GM12878 (cell line): ENCODE data around the gene CCN6. TPM values are rescaled to one million over a fixed set of nuclear protein-coding genes. Genes with fewer than 3 reads are reported as not detected.

ENCODE experiments used
- ATAC-seq: fragments of 200-7000 bp; cut with Tn5 transposase; 3 replicates; pipeline ENCODE4 v1.9.1; 2020; ENCODE audit warnings: mild to moderate bottlenecking, moderate library complexity
- BruUV-seq: library from RNA; stranded (reverse); fragments of 400-500 nt; replicated peaks from 2 replicates; lab custom pipeline; 2021; lab: Mats Ljungman, UMichigan
- CTCF ChIA-PET: fragments of 300-600 bp; sonication (Branson Sonifier 250); formaldehyde crosslinking; extraction: SDS; loops from one replicate; lab custom pipeline; 2021; ENCODE audit warnings: inconsistent platforms; lab: Yijun Ruan, JAX
- POLR2A ChIA-PET: fragments of 350-600 bp; formaldehyde crosslinking; extraction: SDS; loops from one replicate; lab custom pipeline; 2021; ENCODE audit warnings: inconsistent platforms; lab: Charles Lee
- RAD21 ChIA-PET: fragments of 300-600 bp; sonication (Branson Sonifier 250); formaldehyde crosslinking; loops from one replicate; lab custom pipeline; 2023; ENCODE audit warnings: antibody characterized with exemption; ENCODE audit not compliant: unreplicated experiment; lab: Charles Lee
- SMC1A ChIA-PET: fragments of 300-600 bp; sonication (Branson Sonifier 250); formaldehyde crosslinking; loops from one replicate; lab custom pipeline; 2023; ENCODE audit not compliant: unreplicated experiment, uncharacterized antibody; lab: Charles Lee
- DNase-seq: peaks from one replicate; pipeline ENCODE4 v3.0.0-alpha.2; 2011; ENCODE audit warnings: low read depth, low spot score
- FAIRE-seq: peaks from 3 replicates; lab custom pipeline; 2011; peaks lifted over from hg19 to GRCh38; lab: Jason Lieb, UNC
- H2AFZ ChIP-seq: 2 replicates; pipeline ENCODE4 v1.6.0; 2011; ENCODE audit warnings: low read depth, low read length, control low read depth; ENCODE audit not compliant: control insufficient read depth
- H3K27ac ChIP-seq: 2 replicates; pipeline ENCODE4 v1.5.1; 2011; ENCODE audit warnings: control low read depth; ENCODE audit not compliant: control insufficient read depth, insufficient read depth
- H3K27me3 ChIP-seq, 2 experiments: replicated peaks in 1 of 2; 2 replicates each; pipeline versions ENCODE4 v1.6.0 to v1.6.1; 2011; ENCODE audit warnings: low read length in 1 of 2; ENCODE audit not compliant: control insufficient read depth in 2 of 2, insufficient read depth in 2 of 2
- H3K36me3 ChIP-seq, 2 experiments: 2 replicates each; pipeline ENCODE4 v1.5.1; 2011; ENCODE audit warnings: low read length in 1 of 2; ENCODE audit not compliant: control insufficient read depth in 2 of 2, insufficient read depth in 2 of 2
- H3K4me1 ChIP-seq: 2 replicates; pipeline ENCODE4 v1.6.1; 2011; ENCODE audit warnings: mild to moderate bottlenecking, low read length, moderate library complexity, mixed read lengths; ENCODE audit not compliant: control insufficient read depth, insufficient read depth
- H3K4me2 ChIP-seq: 2 replicates; pipeline ENCODE4 v1.6.0; 2011; ENCODE audit warnings: control low read depth; ENCODE audit not compliant: control insufficient read depth, insufficient read depth
- H3K4me3 ChIP-seq: fragments of 200-600 bp; sonication (generic); 2 replicates; pipeline ENCODE4 v1.5.1; 2016
- H3K79me2 ChIP-seq: 2 replicates; pipeline ENCODE4 v1.6.0; 2011; ENCODE audit warnings: low read length; ENCODE audit not compliant: control insufficient read depth, insufficient read depth
- H3K9ac ChIP-seq: 2 replicates; pipeline ENCODE4 v1.8.0; 2011; ENCODE audit warnings: low read length, control low read depth, mixed read lengths; ENCODE audit not compliant: control insufficient read depth, insufficient read depth
- H3K9me3 ChIP-seq: replicated peaks from 3 replicates; pipeline ENCODE4 v1.5.1; 2011; ENCODE audit warnings: mild to moderate bottlenecking, low read length; ENCODE audit not compliant: control insufficient read depth, insufficient read depth
- H4K20me1 ChIP-seq: 2 replicates; pipeline ENCODE4 v1.6.0; 2011; ENCODE audit not compliant: control insufficient read depth, insufficient read depth
- ATF7 ChIP-seq: fragments of 450-650 bp; IDR thresholded peaks from 2 replicates; pipeline ENCODE4 v1.6.1; 2016; ENCODE audit warnings: low read depth, mild to moderate bottlenecking
- FOXK2 ChIP-seq: fragments of 450-650 bp; IDR thresholded peaks from 2 replicates; pipeline ENCODE4 v1.6.1; 2017; ENCODE audit warnings: mild to moderate bottlenecking, moderate library complexity
- HDAC2 ChIP-seq: fragments of 200-600 bp; sonication (generic); IDR thresholded peaks from 2 replicates; pipeline ENCODE4 v1.6.1; 2017
- KAT2A ChIP-seq: conservative IDR thresholded peaks from 2 replicates; pipeline ENCODE4 v1.6.1; 2011; ENCODE audit warnings: low read depth, low read length; ENCODE audit not compliant: control insufficient read depth
- MEF2B ChIP-seq: fragments of 450-650 bp; IDR thresholded peaks from 2 replicates; pipeline ENCODE4 v1.6.1; 2018; ENCODE audit warnings: mild to moderate bottlenecking, moderate library complexity; ENCODE audit not compliant: partially characterized antibody, poor library complexity, severe bottlenecking
- MXI1 ChIP-seq: fragments of 150-350 bp; IDR thresholded peaks from 2 replicates; pipeline ENCODE4 v1.6.1; 2011; ENCODE audit warnings: low read depth, mild to moderate bottlenecking, inconsistent platforms, low read length, improper control_type of control experiment
- PAX8 ChIP-seq: fragments of 450-650 bp; IDR thresholded peaks from 2 replicates; pipeline ENCODE4 v1.6.1; 2017; ENCODE audit warnings: mild to moderate bottlenecking, moderate library complexity
- POLR2A ChIP-seq: IDR thresholded peaks from 2 replicates; pipeline ENCODE4 v1.6.1; 2011; ENCODE audit warnings: low read depth, mild to moderate bottlenecking, low read length
- POLR2AphosphoS5 ChIP-seq: IDR thresholded peaks from 2 replicates; pipeline ENCODE4 v1.6.1; 2011; ENCODE audit warnings: mild to moderate bottlenecking, low read length, inconsistent platforms
- ZZZ3 ChIP-seq: IDR thresholded peaks from 2 replicates; pipeline ENCODE4 v1.6.1; 2011; ENCODE audit warnings: low read depth; ENCODE audit not compliant: control insufficient read depth, insufficient read length
- WGBS: methylation state at CpG from one replicate; pipeline ENCODE4 v1.1.6; 2016; ENCODE audit warnings: low lambda C conversion rate; ENCODE audit not compliant: insufficient replicate concordance, insufficient coverage; ENCODE audit errors: missing lambda C conversion rate; 5-methylcytosine and 5-hydroxymethylcytosine counted together
- in situ Hi-C: fragments of 300-500 bp; cut with MboI; formaldehyde crosslinking; loops from 9 replicates; pipeline ENCODE4 v1.14.3; 2018; ENCODE audit warnings: mixed read lengths
- intact Hi-C: fragments of 100-400 bp; cut with micrococcal nuclease; formaldehyde crosslinking; loops from one replicate; pipeline ENCODE4 v1.14.2; 2022; ENCODE audit not compliant: unreplicated experiment
- polyA plus RNA-seq, 11 experiments: library from polyadenylated mRNA; depleted of rRNA in 4 of 11; unstranded in 6 of 11; stranded (reverse) in 5 of 11; fragments of >200 nt; fragmentation: Nextera tagmentation in 4 of 11; fragmentation: Illumina TruSeq in 1 of 11; extraction: Ambion mirVana in 4 of 11; extraction: Trizol in 1 of 11; gene quantifications; 1 replicate in 1 of 11; 2 replicates in 10 of 11; pipeline versions ENCODE4 v1.2.1 to v1.2.3, GENCODE V29; 2011 to 2016; ENCODE audit warnings: inconsistent platforms in 2 of 11, missing spikeins in 2 of 11, low read depth in 1 of 11
- total RNA-seq, 4 experiments: library from RNA; depleted of rRNA in 3 of 4; stranded (reverse); fragments of >200 nt in 3 of 4; fragmentation: Illumina TruSeq in 1 of 4; extraction: Trizol in 1 of 4; gene quantifications; 2 replicates each; pipeline versions ENCODE4 v1.2.1 to v1.2.3, GENCODE V29; 2013 to 2021
- TF ChIP-seq, protein P1 (sequence below): IDR thresholded peaks from 2 replicates; pipeline ENCODE4 v1.6.1; 2011; ENCODE audit warnings: low read depth, low read length, improper control_type of control experiment, borderline replicate concordance
- TF ChIP-seq, protein P2 (sequence below): fragments of 450-650 bp; IDR thresholded peaks from 2 replicates; pipeline ENCODE4 v1.6.1; 2017; ENCODE audit warnings: antibody characterized with exemption, mild to moderate bottlenecking, moderate library complexity
- TF ChIP-seq, protein P3 (sequence below): IDR thresholded peaks from 2 replicates; pipeline ENCODE4 v1.6.1; 2011; ENCODE audit warnings: borderline replicate concordance, low read depth, mild to moderate bottlenecking, moderate library complexity, mixed read lengths, low read length; ENCODE audit not compliant: insufficient read depth; ENCODE audit errors: extremely low read length
- TF ChIP-seq, protein P4 (sequence below): fragments of 450-650 bp; IDR thresholded peaks from 2 replicates; pipeline ENCODE4 v1.6.1; 2016; ENCODE audit warnings: mild to moderate bottlenecking, moderate library complexity, borderline replicate concordance
- TF ChIP-seq, protein P5 (sequence below): IDR thresholded peaks from 2 replicates; pipeline ENCODE4 v1.6.1; 2011; ENCODE audit warnings: mild to moderate bottlenecking, low read depth, low read length, moderate library complexity; ENCODE audit not compliant: insufficient replicate concordance

CCN6 gene
- total and polyA plus RNA-seq, 10 of the 15 experiments (the other 5 are each of a cell fraction or from before 2014, with no cell fraction given): 0.05 to 0.24 (median 0.19) TPM; not detected in 5

DNA sequence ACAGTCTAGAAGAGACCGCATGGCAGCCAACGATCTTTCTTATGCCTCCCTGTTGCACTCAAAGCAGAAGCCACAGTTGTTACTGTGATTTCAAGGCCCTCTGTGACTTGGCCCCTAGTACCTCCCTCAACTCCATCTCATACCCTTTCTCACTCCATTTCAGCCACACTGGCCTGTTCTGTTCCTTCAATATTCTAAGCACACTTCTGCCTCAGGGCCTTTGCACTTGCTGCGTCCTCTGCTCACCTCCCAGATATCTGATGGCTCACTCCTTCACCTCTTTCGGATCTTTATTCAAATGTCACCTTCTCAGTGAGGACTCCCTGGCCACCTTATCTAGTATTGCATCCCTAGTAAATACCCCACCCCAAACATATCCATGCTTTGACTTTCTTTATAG, 29.4 kb upstream of the CCN6 start:
- H2AFZ ChIP-seq: no peak overlapping the region
- ATAC-seq (no peak), FAIRE-seq (no peak), DNase-seq (no peak)
- CTCF ChIA-PET: interaction anchor here (0.7 kb wide), 1 partner anchor 17 kb away, joined by 3 read pairs; no protein-coding TSS in a partner anchor
- BruUV-seq: no TSS peak
- H3K79me2 ChIP-seq: no peaks in the 10 kb centered on the region
- 80% methylated on average over 4 of the region's 4 CpGs for WGBS
- H3K9ac ChIP-seq: no peak overlapping the region
- no peak overlapping the region for H3K27ac ChIP-seq
- H3K4me2 ChIP-seq: no peak overlapping the region
- peaks cover 8% of the 10 kb centered on the region; the same call in 1 of the 2 replicates for H3K4me1 ChIP-seq
- POLR2A ChIA-PET: no interaction called here
- no peaks in the 10 kb centered on the region for H3K27me3 ChIP-seq
- SMC1A ChIA-PET: no interaction called here
- H3K36me3 ChIP-seq: no peaks in the 10 kb centered on the region
- in situ Hi-C loops (no loop called here), intact Hi-C loops (no loop called here)
- no peaks in the 10 kb centered on the region for H4K20me1 ChIP-seq
- RAD21 ChIA-PET: no interaction called here
- H3K4me3 ChIP-seq: no peak overlapping the region
- H3K9me3 ChIP-seq: no peaks in the 10 kb centered on the region; the same call in 2 of the 3 replicates
- TF ChIP-seq, protein P1, sequence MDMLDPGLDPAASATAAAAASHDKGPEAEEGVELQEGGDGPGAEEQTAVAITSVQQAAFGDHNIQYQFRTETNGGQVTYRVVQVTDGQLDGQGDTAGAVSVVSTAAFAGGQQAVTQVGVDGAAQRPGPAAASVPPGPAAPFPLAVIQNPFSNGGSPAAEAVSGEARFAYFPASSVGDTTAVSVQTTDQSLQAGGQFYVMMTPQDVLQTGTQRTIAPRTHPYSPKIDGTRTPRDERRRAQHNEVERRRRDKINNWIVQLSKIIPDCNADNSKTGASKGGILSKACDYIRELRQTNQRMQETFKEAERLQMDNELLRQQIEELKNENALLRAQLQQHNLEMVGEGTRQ: no peak
- TF ChIP-seq, protein P2, sequence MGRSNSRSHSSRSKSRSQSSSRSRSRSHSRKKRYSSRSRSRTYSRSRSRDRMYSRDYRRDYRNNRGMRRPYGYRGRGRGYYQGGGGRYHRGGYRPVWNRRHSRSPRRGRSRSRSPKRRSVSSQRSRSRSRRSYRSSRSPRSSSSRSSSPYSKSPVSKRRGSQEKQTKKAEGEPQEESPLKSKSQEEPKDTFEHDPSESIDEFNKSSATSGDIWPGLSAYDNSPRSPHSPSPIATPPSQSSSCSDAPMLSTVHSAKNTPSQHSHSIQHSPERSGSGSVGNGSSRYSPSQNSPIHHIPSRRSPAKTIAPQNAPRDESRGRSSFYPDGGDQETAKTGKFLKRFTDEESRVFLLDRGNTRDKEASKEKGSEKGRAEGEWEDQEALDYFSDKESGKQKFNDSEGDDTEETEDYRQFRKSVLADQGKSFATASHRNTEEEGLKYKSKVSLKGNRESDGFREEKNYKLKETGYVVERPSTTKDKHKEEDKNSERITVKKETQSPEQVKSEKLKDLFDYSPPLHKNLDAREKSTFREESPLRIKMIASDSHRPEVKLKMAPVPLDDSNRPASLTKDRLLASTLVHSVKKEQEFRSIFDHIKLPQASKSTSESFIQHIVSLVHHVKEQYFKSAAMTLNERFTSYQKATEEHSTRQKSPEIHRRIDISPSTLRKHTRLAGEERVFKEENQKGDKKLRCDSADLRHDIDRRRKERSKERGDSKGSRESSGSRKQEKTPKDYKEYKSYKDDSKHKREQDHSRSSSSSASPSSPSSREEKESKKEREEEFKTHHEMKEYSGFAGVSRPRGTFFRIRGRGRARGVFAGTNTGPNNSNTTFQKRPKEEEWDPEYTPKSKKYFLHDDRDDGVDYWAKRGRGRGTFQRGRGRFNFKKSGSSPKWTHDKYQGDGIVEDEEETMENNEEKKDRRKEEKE: no peak
- TF ChIP-seq MXI1: no peak
- TF ChIP-seq POLR2AphosphoS5: no peak
- TF ChIP-seq HDAC2: no peak
- TF ChIP-seq PAX8: no peak
- TF ChIP-seq FOXK2: no peak
- TF ChIP-seq, protein P3, sequence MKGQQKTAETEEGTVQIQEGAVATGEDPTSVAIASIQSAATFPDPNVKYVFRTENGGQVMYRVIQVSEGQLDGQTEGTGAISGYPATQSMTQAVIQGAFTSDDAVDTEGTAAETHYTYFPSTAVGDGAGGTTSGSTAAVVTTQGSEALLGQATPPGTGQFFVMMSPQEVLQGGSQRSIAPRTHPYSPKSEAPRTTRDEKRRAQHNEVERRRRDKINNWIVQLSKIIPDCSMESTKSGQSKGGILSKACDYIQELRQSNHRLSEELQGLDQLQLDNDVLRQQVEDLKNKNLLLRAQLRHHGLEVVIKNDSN: no peak
- TF ChIP-seq ZZZ3: no peak
- TF ChIP-seq, protein P4, sequence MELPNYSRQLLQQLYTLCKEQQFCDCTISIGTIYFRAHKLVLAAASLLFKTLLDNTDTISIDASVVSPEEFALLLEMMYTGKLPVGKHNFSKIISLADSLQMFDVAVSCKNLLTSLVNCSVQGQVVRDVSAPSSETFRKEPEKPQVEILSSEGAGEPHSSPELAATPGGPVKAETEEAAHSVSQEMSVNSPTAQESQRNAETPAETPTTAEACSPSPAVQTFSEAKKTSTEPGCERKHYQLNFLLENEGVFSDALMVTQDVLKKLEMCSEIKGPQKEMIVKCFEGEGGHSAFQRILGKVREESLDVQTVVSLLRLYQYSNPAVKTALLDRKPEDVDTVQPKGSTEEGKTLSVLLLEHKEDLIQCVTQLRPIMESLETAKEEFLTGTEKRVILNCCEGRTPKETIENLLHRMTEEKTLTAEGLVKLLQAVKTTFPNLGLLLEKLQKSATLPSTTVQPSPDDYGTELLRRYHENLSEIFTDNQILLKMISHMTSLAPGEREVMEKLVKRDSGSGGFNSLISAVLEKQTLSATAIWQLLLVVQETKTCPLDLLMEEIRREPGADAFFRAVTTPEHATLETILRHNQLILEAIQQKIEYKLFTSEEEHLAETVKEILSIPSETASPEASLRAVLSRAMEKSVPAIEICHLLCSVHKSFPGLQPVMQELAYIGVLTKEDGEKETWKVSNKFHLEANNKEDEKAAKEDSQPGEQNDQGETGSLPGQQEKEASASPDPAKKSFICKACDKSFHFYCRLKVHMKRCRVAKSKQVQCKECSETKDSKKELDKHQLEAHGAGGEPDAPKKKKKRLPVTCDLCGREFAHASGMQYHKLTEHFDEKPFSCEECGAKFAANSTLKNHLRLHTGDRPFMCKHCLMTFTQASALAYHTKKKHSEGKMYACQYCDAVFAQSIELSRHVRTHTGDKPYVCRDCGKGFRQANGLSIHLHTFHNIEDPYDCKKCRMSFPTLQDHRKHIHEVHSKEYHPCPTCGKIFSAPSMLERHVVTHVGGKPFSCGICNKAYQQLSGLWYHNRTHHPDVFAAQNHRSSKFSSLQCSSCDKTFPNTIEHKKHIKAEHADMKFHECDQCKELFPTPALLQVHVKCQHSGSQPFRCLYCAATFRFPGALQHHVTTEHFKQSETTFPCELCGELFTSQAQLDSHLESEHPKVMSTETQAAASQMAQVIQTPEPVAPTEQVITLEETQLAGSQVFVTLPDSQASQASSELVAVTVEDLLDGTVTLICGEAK: no peak
- TF ChIP-seq KAT2A: no peak
- TF ChIP-seq POLR2A: no peak
- TF ChIP-seq, protein P5, sequence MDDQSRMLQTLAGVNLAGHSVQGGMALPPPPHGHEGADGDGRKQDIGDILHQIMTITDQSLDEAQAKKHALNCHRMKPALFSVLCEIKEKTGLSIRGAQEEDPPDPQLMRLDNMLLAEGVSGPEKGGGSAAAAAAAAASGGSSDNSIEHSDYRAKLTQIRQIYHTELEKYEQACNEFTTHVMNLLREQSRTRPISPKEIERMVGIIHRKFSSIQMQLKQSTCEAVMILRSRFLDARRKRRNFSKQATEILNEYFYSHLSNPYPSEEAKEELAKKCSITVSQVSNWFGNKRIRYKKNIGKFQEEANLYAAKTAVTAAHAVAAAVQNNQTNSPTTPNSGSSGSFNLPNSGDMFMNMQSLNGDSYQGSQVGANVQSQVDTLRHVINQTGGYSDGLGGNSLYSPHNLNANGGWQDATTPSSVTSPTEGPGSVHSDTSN: no peak
- no peak for TF ChIP-seq MEF2B
- TF ChIP-seq ATF7: no peak
